Ureter (tissue), 1 donor: ENCODE results near the gene ASB5. TPM values are rescaled to one million over a fixed set of nuclear protein-coding genes. Genes with fewer than 3 reads are reported as not detected.

Source experiments
- DNase-seq: peaks from one replicate; pipeline ENCODE4 v3.0.0-alpha.2; 2020; ENCODE audit warnings: low spot score
- total RNA-seq: library from RNA; stranded (reverse); gene quantifications from one replicate; pipeline ENCODE4 v1.2.4, GENCODE V29; 2023
- donor health status: DM: yes; HTN: yes; CAD: no.

The ASB5 gene
- total RNA-seq, 1 donor from 2014 or later: 1.7 TPM

GRCh38 chr4:176277162-176277904, 8.3 kb upstream of the ASB5 start:
- DNase-seq: peak; percentile 56

GRCh38 chr4:176276710-176277109, 7.7 kb upstream of the ASB5 start:
- DNase-seq: no peak

- DNase-seq: no peak
Observed at GRCh38 chr4:176274441-176274840, 5.4 kb upstream of the ASB5 start.

- no peak for DNase-seq
Observed at GRCh38 chr4:176273736-176274135, 4.7 kb upstream of the ASB5 start.

- no peak for DNase-seq
Observed at GRCh38 chr4:176272799-176273198, 3.8 kb upstream of the ASB5 start.

- no peak for DNase-seq
Observed at GRCh38 chr4:176271749-176272148, 2.7 kb upstream of the ASB5 start.

GRCh38 chr4:176270669-176271068, 1.6 kb upstream of the ASB5 start:
- DNase-seq: no peak

- DNase-seq: no peak
Observed at GRCh38 chr4:176266026-176266425, 3.0 kb downstream of the ASB5 start.

- DNase-seq: no peak
Observed at GRCh38 chr4:176262243-176262642, 6.8 kb downstream of the ASB5 start.

- DNase-seq: no peak
Observed at GRCh38 chr4:176261481-176261880, 7.5 kb downstream of the ASB5 start.

GRCh38 chr4:176261018-176261417, 8.0 kb downstream of the ASB5 start:
- no peak for DNase-seq

- DNase-seq: no peak
Observed at GRCh38 chr4:176259330-176260090, 9.5 kb downstream of the ASB5 start.

GRCh38 chr4:176258135-176258534, 10.9 kb downstream of the ASB5 start:
- no peak for DNase-seq

GRCh38 chr4:176256921-176257320, 12.1 kb downstream of the ASB5 start:
- no peak for DNase-seq

GRCh38 chr4:176242764-176243347, 26.2 kb downstream of the ASB5 start:
- DNase-seq: no peak

GRCh38 chr4:176241703-176242102, 27.3 kb downstream of the ASB5 start:
- DNase-seq: no peak

GRCh38 chr4:176238826-176239225, 30.2 kb downstream of the ASB5 start:
- DNase-seq: no peak

- no peak for DNase-seq
Observed at GRCh38 chr4:176238157-176238610, 30.8 kb downstream of the ASB5 start.

- DNase-seq: no peak
Observed at GRCh38 chr4:176236946-176237345, 32.1 kb downstream of the ASB5 start.

- DNase-seq: no peak
Observed at GRCh38 chr4:176230836-176231235, 38.2 kb downstream of the ASB5 start.

- no peak for DNase-seq
Observed at GRCh38 chr4:176229645-176230044, 39.4 kb downstream of the ASB5 start.

- no peak for DNase-seq
Observed at GRCh38 chr4:176226736-176227135, 42.3 kb downstream of the ASB5 start.

- DNase-seq: no peak
Observed at GRCh38 chr4:176223561-176223960, 45.5 kb downstream of the ASB5 start.
